ENCODE results near the gene JUN.

DNA sequence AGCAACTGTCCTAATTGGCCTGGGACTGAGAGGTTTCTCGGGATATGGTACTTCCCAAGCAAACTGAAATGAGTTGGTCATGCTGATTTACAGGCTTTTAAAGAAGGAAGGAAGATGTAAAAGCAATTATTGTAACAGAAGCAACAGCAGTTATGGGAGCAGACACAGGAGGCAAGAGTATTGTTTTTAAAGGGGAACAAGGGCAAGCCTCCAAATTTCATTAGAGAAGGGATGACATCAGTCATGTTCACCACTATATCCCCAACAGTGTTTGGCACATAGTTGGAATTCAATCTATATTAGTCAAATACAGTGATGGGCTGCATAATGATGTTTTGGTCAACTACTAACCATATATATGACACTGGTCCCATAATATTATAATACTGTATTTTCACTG, 46.0 kb upstream of the JUN start:
- TF ChIP-seq CTBP1 (IDR thresholded peaks at IDR 0.05; ENCODE audit: borderline replicate concordance) (no peak), FOXM1 (IDR thresholded peaks at IDR 0.05; ENCODE audit: borderline replicate concordance) (no peak), FOXK2 (IDR thresholded peaks at IDR 0.05) (no peak), TARDBP (IDR thresholded peaks at IDR 0.05) (no peak), ELF4 (IDR thresholded peaks at IDR 0.05) (no peak), ZNF384 (IDR thresholded peaks at IDR 0.05) (no peak), BHLHE40 (IDR thresholded peaks at IDR 0.05; ENCODE audit: borderline replicate concordance) (no peak), SP1 (IDR thresholded peaks at IDR 0.05) (no peak), L3MBTL2 (conservative IDR thresholded peaks at IDR 0.05) (no peak), SUZ12 (IDR thresholded peaks at IDR 0.05) (no peak), NFRKB (IDR thresholded peaks at IDR 0.05) (no peak), HDGF (IDR thresholded peaks at IDR 0.05; ENCODE audit: borderline replicate concordance) (no peak)
- TF ChIP-seq, protein P1, sequence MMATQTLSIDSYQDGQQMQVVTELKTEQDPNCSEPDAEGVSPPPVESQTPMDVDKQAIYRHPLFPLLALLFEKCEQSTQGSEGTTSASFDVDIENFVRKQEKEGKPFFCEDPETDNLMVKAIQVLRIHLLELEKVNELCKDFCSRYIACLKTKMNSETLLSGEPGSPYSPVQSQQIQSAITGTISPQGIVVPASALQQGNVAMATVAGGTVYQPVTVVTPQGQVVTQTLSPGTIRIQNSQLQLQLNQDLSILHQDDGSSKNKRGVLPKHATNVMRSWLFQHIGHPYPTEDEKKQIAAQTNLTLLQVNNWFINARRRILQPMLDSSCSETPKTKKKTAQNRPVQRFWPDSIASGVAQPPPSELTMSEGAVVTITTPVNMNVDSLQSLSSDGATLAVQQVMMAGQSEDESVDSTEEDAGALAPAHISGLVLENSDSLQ (IDR thresholded peaks at IDR 0.05) = no peak

All from HEK293T (cell line).